Right hindlimb (tissue), 1 donor: Measurements from ENCODE around the gene LGR4.
"Not testable (repeated sequence)": the region's sequence is repeated elsewhere in the genome, so short reads cannot be mapped to it uniquely, and the experiment has no call there.

Source experiments
- DNase-seq: peaks from one replicate; pipeline ENCODE4 v3.0.0-alpha.2; 2018

LGR4 gene

GRCh38 chr11:27456795-27457329 is 15.7 kb downstream of the LGR4 start:
- DNase-seq = no peak

GRCh38 chr11:27456140-27456794 is 16.3 kb downstream of the LGR4 start:
- no peak for DNase-seq

GRCh38 chr11:27455667-27456066 is 16.9 kb downstream of the LGR4 start:
- DNase-seq = no peak

- no peak for DNase-seq
Measured at GRCh38 chr11:27453701-27454100, 18.9 kb downstream of the LGR4 start.

- DNase-seq = no peak
Measured at GRCh38 chr11:27452147-27452546, 20.4 kb downstream of the LGR4 start.

- no peak for DNase-seq
Measured at GRCh38 chr11:27451244-27451965, 21.2 kb downstream of the LGR4 start.

GRCh38 chr11:27448184-27448540 is 24.4 kb downstream of the LGR4 start:
- not testable (repeated sequence) for DNase-seq

GRCh38 chr11:27447288-27448183 is 25.1 kb downstream of the LGR4 start:
- no peak for DNase-seq

- DNase-seq = no peak
Measured at GRCh38 chr11:27445625-27446024, 27.0 kb downstream of the LGR4 start.

- DNase-seq = no peak
Measured at GRCh38 chr11:27444801-27445215, 27.8 kb downstream of the LGR4 start.

- no peak for DNase-seq
Measured at GRCh38 chr11:27443746-27444507, 28.7 kb downstream of the LGR4 start.

- no peak for DNase-seq
Measured at GRCh38 chr11:27443227-27443626, 29.4 kb downstream of the LGR4 start.

- no peak for DNase-seq
Measured at GRCh38 chr11:27440090-27440489, 32.5 kb downstream of the LGR4 start.

- no peak for DNase-seq
Measured at GRCh38 chr11:27438595-27438981, 34.0 kb downstream of the LGR4 start.

- no peak for DNase-seq
Measured at GRCh38 chr11:27437829-27438594, 34.6 kb downstream of the LGR4 start.

GRCh38 chr11:27436916-27437315 is 35.7 kb downstream of the LGR4 start:
- no peak for DNase-seq

- DNase-seq = no peak
Measured at GRCh38 chr11:27433742-27434141, 38.8 kb downstream of the LGR4 start.

GRCh38 chr11:27431808-27432207 is 40.8 kb downstream of the LGR4 start:
- DNase-seq = no peak

GRCh38 chr11:27429761-27430393 is 42.7 kb downstream of the LGR4 start:
- no peak for DNase-seq

- no peak for DNase-seq
Measured at GRCh38 chr11:27427183-27427980, 45.2 kb downstream of the LGR4 start.
